ENCODE measurements around the gene DDX41.

DDX41 gene

GRCh38 chr5:177483042-177483441 lies 33.7 kb downstream of the DDX41 start:
- no peak for DNase-seq (ENCODE audit: low read depth)

DNA sequence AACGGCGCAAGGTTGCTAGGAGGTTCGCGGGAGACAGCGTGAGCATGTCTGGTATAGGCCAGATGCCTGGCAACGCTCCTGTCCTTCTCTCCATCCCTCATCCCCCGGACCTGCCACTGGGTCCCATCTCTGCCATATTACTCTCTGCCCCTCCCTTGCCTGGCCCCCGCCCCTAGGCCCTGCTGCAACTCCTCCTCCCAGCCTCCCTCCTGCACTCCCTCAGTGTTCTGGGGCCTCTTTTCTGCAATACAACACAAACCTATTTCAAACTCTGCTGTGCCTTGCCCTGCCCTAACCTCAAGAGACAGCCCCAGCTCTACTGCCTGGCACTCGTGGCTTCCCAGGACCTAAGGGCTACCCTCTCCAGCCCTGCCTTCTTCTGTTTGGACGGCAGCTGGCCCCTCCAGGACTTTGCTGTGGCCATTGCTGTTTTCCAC lies 34.4 kb downstream of the DDX41 start:
- DNase-seq (ENCODE audit: low read depth) = no peak

DNA sequence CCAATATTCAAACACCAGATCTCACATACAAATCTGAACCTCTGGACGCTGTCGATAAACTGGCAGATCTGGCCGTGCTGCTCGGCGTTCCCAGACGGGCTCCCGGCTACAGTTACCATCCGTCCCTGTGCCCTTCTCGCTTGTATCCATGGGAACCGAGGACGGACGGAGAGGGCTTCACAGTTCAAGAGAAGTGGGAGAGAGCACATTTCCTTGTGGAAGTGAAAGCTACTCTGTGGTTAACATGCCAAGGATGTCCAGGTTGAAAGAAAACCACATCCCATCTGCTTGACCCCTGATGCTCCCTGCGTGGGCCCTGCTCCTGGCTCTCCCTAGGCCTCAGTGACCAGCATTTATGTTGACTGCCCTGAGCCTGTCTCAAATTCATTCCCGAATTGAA lies 37.0 kb downstream of the DDX41 start:
- no peak for DNase-seq (ENCODE audit: low read depth)

GRCh38 chr5:177478711-177479646 lies 37.8 kb downstream of the DDX41 start:
- DNase-seq (ENCODE audit: low read depth) = no peak

DNA sequence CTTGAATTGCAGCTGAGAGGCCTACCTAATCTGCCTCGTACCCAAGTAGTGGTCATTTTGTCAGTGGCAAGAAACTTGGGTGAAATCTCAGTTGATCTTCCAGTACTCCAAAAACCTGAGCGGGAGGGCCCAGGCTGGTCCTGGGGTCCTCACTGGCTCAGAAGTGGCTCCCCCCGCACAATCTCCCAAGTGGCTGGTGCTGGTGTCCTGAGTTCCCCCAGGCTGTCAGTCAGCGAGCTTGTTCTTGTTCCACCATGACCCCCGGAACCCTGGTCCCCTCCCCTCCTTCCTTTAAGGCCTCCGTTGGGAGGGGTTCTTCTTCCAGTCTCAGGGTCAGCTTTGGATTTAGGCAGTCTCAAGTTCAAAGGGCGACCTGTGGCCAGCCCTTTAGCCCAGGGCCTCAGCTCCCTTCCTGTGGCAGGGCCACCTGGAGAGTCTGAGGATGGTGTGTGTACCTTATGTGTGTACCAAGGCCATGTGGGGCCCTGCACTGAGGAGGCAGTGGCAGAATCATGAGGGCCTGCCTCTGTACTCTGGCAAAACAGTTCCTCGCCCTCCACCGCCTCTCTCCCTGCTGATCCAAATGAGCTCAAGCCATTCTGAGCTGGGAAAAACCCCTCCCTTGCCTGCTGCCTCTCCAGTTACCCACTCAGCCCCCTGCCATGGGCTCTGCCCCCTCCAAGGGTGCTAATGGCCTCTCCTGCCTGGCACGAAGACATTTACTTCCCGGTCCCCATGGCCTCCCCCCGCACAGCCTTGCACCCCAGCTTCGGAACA lies 38.9 kb downstream of the DDX41 start:
- DNase-seq (ENCODE audit: low read depth) = no peak

DNA sequence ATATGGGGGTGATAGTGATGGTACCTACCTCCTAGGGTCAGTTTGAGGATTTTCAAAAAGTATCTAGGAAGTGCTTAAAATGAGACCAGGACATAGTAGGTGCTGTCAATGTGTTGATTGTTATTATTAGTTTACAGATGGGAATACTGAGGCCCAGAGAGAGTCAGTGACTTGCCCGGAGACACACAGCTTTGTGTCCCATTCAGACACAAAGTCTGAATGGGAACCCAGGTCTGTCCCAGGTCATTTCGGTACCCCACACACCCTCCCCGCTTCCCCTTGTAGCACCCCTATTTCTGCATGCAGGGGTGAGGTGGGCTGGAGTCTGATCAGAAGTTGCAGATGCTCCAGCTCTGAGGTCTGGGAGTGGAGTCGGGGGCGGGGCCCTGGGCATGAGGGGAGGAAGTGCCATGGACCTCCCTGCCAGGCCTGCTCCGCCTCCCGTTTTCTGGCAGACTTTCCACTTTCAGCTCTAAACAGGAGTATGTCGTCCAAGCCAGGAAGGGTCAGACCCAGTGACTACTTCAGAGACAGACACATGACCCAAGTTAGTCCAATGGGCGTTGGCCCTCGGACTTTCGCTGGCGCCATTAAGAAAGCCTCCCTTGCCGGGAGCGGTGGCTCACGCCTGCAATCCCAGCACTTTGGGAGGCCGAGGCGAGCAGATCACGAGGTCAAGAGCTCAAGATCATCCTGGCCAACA lies 40.1 kb downstream of the DDX41 start:
- no peak for DNase-seq (ENCODE audit: low read depth)

DNA sequence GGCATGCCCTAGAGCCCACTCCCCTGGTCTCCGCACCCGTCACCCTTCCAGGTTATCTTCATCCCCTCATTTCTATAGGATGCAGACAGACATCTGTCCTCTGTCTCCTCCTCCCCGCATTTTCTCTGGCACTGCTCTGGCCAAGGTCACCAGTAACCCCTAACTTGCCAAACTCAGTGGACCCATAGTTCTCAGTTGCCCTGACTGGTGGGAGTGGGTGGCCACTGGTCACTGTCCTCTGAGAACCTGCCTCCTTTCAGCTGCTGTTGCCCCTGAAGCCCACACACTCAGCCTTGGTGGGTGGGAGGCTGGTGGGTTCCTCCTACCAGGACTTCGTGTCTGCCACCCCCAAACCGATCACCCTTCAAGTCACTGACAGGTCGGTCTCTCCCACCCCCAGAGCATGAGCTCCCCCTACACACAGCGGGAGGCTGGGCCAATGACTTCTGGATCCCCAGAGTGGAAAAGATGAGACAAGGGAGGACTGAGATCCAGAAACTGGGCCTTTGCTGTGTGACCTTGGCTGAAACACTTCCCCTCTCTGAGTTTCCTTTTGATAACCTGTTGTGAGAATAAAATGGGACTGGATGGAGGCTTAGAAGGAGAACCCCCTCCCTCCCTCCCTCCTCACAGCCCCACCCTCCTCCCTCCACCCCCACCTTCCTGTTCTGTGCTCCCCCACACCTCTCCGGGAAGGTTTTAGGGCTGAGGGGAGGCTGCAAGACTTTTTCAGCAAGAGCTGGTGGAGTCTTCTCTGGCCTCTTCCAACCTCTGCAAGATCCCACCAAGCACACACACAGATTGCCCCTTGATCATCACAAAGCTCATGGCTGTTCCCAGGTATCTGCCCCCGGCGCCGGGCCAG lies 41.0 kb downstream of the DDX41 start:
- no peak for DNase-seq (ENCODE audit: low read depth)

- DNase-seq (ENCODE audit: low read depth) = no peak
Observed at GRCh38 chr5:177474846-177475562, 41.8 kb downstream of the DDX41 start.

DNA sequence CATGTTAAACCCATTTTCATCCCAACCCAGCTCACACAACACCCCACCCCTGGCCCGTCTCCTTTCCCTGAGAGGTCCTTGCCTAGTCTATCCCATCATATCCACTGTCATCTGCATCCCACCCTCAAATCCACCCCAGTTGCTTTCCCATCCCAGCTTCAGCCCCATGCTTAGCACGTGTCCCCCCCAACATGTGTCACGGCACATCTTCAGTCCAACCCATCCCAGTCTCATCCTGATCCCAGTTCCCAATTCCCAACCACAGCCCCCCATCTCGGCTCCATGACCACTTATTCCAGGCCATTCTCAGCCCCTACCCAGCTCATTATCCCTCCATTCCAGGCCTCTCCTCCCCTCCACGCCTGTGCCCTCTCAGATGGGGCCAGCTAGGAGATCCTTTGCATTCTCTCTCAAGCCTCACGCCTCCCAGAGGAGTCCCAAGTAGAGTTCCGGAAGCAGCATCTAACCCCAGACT lies 42.7 kb downstream of the DDX41 start:
- DNase-seq (ENCODE audit: low read depth) = no peak

DNA sequence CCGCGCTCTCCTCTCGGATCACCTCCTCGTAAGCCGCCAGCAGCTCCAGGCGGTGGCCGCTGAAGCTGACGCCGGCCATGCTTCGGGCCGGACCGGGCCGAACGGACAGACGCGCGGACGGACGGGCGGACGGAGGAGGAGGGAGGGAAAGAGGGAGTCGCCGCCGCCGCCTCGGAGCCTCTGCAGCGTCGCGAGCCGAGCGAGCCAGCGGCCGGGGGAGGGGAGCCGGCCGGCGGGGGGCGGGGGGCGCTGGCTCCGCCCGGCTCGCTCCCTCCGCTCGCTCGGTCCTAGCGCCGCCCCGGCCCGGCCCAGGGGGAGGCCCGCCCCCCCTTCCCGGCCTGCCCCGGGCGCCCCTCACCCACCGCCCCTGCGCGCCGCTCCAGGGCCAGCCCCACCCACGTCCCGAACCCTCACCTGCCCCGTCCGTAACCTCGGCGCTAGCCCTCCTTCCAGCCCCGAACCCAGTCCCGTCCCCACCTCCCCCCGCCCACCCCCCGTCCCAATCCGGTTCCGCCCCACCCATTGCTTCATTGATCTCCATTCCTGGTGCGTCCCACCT lies 43.2 kb downstream of the DDX41 start, which contains the start of gene DBN1:
Gene DBN1 (minus strand): TSS at position 192 of the 559 bp plus-strand sequence. CDS start 113 bp downstream, at position 79.
- no peak for DNase-seq (ENCODE audit: low read depth)

DNA sequence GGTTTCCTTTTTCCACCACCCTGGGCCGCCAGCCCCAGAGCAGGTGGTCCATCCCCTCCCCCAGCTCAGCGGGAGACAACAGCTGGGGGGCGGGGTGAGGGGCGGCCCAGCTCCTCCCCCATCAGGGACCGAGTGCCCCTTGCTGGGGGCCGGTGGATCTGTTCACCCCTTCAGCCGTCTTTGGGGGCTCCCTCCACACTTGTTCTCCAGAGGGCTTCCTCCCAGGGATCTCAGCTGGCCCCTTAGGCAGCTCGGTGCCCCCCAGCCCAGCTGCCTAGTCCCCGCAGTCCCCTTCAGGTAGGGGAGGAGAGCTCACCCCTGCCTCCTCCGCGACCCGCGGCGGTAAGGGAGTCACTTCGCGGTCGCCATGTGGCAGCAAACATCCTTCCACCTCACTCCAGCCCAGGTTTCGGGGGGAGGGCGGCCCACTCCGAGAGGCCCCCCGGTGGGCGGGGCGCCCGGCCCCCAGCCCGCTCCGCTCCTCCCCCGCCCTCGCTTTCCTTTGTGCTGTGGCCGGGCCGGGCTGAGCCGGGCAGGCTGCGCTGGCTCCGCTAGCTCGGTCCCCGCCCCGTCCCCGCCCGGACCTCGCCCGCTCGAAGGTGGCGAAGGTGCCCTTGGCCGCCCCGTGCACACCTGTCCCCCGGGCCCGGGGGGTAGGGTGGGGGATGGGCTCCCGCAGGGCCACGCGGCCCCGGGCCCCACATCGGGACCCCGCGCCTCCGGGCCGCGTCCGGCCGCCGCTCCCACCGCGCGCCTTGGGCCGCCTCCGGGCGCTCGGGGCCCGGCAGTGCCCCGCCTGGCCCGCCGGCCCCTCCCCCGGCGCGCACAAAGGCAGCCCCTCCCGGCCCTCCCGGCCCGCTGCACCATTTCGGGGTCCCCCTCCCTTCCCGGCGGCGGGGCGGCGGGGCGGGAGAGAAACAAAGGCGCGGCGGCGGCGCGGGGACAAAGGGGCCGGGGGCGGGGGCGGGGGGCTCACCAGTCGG lies 44.0 kb downstream of the DDX41 start:
- no peak for DNase-seq (ENCODE audit: low read depth)

GRCh38 chr5:177471610-177472356 lies 45.0 kb downstream of the DDX41 start:
- no peak for DNase-seq (ENCODE audit: low read depth)

DNA sequence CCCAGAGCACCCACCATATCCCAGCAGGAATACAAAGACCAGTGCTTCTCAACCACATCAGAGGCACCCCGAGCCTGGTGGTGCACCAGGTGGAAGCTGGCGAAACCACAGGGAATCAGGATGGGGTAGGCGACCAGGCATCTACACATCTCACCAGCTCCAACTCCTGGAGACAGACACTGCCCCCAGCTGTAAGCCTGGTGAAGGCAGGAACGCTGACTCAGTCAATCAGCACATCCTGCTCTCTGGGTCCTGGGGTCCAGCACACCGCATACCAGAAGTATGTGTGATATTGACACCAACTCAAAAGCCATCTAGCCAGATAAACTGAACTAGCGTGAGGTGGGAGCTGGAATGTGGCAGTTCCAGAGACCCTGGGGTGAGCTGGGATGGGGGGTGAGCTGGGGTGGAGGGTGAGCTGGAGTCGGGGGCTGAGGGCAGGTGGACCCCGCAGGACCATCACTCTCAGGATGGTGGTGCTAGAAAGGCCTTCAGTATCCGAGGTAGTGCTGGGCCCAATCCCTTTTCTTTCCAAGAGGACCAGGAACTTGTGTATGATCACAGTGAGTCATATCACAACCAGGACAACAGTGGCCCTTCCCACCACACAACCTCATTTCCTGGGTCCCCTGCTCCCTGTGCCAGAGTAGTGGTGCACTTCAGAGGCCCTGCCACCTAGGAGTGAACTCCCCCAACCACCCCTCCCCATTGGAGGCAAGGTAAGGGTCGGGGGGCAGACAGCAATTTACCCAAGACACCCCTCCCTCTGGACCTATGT lies 45.8 kb downstream of the DDX41 start:
- DNase-seq (ENCODE audit: low read depth) = peak; percentile 67

DNA sequence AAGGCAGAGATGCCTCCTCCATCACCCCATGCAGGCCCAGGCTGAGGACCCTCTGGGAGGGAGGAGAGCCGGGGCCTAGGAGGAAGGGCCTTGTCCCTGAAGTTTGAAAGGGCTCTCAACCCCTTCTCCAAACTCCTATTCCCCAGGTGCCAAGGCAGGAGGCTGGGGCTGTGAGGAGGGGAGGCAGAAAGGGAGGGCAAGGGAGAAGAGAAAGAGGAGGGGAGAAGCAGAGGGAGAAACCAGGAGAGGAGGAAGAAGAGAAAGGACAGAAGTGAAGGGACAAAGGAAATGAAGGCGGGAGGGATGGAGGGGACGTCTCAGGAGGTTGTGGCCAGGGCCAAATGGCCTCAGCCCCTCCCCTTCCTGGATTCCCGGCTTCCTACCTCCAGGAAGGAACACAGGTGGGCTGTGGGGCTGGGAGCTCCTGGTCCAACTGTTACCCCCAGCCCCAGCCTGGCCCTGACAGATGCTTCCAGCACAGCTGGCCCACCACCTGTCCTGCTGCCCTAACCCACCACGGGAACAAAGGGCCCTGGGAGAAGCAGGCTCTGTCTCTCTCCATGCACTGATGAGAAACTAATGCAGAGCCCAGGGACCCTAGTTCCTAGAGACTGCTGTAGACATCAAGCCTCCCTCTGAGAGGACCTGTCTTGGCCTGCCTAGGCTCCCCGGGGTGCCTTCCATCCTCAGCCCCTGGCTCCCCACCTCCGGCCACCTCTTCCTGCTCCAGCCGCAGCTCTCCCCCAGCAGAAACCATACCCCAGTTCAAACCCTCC lies 46.8 kb downstream of the DDX41 start:
- no peak for DNase-seq (ENCODE audit: low read depth)

DNA sequence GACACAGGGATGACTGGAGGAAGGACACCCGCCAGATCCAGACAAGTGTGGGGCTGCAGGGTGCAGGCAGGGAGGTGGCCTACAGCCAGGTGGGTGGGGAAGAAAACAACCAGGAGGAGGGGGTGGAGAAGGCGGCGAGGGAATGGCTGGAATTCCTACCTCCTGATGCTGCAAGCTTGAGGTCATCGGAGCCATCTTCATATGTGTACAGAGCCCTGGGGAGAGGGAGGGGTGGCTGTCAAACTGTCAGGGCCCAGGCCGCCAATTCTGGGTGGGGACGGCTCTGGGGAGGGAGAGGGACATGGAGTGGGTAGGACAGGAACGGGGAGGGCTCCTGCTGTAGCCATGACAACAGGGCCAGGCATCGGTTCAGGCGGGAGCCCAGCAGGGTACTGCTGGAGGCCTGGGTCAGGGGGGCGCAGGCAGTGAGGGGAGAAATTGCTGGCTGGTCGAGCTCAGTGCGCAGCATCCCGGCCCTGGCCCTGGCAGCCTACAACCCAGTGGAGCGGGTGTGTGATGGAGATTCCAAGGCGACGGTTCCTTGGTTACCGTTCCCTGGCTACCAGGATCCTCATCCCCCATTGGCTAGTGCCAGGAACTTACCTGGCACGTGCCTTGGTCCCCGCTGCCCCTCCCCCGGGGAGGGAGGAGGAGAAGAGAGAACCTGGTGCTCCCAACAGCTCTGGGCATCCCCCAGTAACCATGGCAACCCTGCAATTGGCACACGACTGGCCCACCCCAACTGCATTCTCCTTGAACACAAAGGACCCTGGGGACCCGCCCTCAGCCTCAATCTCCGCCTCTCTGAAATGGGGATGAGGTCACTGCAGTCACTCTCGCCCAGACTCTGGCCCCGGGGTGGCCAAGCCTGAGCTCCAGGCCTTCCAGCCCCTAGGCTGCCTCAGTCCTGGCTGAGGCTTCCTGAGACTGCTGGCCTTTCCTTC lies 47.8 kb downstream of the DDX41 start:
- DNase-seq (ENCODE audit: low read depth) = peak; percentile 53

GRCh38 chr5:177468329-177468684 lies 48.5 kb downstream of the DDX41 start:
- no peak for DNase-seq (ENCODE audit: low read depth)
